Measurements from ENCODE around the gene PNISR.

DNA sequence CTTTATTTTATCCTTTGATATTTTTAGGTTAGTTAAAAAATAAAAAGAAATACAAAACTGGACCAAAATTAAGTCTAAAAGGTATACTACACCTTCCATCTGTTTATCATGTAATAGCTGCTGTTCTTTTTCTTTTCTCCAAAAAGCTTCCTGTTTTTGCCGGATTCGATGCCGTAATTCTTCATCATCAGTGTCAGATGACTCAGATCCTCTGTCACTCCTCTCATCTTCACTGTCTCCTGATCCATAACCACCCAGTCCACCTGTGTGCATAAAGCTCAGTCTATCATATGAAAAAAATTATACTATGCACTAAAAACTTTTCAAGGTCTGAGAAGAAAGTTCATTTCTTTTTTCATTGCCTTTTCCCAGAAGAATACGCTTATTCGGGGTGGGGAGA is 22.7 kb downstream of the PNISR start:
- TF ChIP-seq, protein P1, sequence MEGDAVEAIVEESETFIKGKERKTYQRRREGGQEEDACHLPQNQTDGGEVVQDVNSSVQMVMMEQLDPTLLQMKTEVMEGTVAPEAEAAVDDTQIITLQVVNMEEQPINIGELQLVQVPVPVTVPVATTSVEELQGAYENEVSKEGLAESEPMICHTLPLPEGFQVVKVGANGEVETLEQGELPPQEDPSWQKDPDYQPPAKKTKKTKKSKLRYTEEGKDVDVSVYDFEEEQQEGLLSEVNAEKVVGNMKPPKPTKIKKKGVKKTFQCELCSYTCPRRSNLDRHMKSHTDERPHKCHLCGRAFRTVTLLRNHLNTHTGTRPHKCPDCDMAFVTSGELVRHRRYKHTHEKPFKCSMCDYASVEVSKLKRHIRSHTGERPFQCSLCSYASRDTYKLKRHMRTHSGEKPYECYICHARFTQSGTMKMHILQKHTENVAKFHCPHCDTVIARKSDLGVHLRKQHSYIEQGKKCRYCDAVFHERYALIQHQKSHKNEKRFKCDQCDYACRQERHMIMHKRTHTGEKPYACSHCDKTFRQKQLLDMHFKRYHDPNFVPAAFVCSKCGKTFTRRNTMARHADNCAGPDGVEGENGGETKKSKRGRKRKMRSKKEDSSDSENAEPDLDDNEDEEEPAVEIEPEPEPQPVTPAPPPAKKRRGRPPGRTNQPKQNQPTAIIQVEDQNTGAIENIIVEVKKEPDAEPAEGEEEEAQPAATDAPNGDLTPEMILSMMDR (IDR thresholded peaks at IDR 0.05) = no peak
- TF ChIP-seq POLR2A (IDR thresholded peaks at IDR 0.05) = no peak

Measured in Peyer's patch (tissue), 4 donors.